Stimulated activated naive CD4-positive, alpha-beta T cell (primary cell): ENCODE data around the gene IFIT5.
"Not testable (repeated sequence)": the region's sequence is repeated elsewhere in the genome, so short reads cannot be mapped to it uniquely, and the experiment has no call there.

Experiments
- DNase-seq, 6 experiments: peaks; one replicate each; lab custom pipeline; 2025; lab: John Stamatoyannopoulos, UW

IFIT5 gene

DNA sequence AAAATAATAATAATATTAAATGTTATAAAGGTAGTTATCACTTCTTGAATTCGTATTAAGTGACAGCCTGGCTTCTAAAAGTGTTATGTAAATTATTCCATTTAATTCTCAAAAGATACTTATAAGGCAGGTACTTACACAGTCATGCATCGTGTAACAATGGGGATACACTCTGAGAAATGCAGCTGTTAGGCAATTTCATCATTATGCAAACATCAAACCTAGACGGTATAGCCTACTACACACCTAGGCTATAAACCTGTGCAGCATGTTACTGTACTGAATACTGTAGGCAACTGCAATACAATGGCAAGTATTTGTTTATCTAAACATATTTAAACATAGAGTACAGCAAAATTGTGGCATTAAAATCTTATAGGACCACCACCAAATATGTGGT is 20.5 kb upstream of the IFIT5 start:
- DNase-seq, result no peak

DNA sequence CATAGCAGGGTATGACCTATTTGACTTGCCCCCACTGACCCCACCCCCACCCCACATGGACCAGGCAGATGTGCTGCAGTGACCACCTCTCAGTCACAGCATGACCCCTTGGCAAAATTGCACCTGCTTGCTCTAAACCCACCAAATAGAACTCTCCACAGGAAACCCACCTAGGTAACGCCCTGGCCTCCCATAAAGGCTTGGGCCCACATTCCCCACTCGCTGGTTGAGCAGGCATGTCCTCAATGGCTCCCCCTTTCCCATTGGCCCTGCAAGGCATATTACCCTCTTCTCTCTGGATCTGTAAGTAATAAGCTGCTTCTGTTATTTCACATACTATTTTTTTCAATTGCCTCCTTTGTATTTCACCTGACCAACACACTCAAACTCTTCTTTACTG is 19.2 kb upstream of the IFIT5 start:
- no peak for DNase-seq

DNA sequence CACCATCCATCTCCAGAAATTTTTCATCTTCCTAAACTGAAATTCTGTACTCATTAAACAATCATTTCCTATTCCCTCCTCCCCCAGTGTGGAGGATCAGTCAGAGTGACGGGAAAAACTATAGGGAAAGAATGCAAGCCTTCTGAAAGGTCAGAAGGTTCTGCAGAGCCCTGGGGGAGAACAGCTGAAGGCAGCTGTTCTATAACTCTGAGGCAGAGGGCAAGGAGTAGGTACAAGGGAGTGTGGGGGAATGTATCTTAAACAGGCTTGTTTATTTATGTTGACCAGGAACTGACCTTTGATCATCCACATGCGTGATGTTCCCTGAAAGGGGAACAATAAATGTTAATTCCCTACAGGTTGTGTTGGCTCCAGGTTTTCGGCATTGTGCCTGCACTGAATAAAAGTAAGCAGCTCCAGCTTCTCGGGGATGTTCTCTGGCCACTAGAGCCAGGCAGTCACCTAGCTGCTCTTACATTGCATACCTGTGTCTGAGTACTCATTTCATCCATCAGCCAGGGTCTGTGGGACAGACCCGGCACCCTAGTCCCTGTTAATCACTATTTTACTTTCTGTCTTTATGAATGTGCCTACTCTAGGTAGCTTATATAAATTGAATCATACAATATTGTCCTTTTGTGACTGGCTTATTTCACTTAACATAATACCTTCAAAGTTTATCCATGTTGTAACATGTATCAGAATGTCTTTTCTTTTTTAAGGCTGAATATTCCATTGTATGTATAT is 16.2 kb upstream of the IFIT5 start:
- DNase-seq, result no peak

DNA sequence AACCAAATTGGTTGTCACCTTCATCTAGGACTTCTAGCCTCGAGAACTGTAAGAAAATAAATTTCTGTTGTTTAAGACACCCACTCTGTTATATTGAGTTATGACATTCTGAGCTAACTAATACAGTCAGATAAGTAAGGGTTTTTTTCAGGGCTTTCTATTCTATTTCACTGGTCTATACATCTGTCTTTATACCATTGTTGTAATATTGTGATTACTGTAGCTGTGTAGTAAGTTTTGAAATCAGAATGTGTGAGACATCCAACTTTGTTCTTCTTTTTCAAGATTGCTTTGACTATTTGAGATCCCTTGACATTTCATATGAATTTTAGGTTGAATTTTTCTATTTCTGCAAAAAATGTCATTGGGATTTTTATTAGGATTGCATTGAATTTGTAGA is 14.4 kb upstream of the IFIT5 start:
- no peak for DNase-seq

DNA sequence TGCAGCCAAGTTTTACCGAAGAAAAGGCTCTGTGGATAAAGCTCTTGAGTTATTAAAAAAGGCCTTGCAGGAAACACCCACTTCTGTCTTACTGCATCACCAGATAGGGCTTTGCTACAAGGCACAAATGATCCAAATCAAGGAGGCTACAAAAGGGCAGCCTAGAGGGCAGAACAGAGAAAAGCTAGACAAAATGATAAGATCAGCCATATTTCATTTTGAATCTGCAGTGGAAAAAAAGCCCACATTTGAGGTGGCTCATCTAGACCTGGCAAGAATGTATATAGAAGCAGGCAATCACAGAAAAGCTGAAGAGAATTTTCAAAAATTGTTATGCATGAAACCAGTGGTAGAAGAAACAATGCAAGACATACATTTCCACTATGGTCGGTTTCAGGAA is 11.3 kb upstream of the IFIT5 start:
- no peak for DNase-seq

DNA sequence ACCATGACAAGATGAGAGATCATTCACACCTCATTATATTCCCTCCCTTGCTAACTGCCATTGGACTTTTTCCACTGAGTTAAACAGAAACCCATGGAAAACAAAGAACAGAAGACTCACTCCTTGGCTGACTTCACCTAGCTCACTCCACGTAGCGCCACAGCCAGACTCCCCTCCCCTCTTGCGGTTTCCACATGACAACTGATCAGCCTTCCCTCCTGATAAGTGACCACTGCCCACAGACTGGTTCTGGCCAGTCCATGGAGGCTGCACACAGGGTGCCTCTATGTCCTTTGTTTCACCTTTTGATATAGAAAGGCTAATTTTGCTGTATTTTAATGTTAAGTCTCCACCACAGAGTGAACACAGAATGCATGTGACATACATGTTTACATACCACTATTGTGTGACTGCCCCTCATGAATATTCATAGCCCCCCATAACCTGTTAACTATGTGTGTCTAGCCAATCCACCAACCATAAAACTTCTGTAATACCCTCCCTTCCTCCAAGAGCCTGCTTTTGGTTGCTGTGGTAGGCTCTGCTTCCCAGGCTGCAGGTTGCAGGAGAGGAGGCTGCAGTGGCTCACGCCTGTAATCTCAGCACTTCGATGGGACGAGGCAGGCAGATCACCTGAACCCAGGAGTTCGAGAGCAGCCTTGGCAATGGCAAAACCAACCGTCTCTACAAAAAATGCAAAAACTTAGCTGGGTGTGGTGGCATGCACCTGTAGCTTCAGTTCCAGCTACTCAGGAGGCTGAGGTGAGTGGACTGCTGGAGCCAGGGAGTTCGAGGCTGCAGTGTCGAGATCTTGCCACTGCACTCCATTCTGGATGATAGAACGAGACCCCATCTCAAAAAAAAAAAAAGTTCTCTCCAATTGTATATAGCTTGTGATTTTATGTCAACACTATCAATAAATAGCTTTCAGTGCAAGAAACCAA is 10.0 kb upstream of the IFIT5 start:
- no peak for DNase-seq

DNA sequence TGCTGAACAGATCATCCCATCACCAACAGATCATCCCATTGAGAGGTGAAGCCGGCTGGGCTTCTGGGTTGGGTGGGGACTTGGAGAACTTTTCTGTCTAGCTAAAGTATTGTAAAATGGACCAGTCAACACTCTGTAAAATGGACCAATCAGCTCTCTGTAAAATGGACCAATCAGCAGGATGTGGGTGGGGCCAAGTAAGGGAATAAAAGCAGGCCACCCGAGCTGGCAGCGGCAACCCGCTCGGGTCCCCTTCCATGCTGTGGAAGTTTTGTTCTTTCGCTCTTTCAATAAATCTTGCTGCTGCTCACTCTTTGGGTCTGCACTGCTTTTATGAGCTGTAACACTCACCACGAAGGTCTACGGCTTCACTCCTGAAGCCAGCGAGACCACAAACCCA is 8.2 kb upstream of the IFIT5 start:
- DNase-seq, result not testable (repeated sequence)

DNA sequence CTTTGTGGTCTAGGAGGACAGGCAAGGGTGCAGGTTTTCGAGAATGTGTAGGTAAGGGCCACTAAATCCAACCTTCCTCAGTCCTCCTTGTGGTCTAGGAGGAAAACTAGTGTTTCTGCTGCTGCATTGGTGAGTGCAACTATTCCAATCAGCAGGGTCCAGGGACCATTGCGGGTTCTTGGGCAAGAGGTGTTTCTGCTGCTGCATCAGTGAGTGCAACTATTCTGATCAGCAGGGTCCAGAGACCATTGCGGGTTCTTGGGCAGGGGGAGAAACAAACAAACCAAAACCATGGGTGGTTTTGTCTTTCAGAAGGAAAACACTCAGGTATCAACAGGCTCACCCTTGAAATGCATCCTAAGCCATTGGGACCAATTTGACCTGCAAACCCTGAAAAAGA is 6.6 kb upstream of the IFIT5 start:
- DNase-seq, result not testable (repeated sequence)

DNA sequence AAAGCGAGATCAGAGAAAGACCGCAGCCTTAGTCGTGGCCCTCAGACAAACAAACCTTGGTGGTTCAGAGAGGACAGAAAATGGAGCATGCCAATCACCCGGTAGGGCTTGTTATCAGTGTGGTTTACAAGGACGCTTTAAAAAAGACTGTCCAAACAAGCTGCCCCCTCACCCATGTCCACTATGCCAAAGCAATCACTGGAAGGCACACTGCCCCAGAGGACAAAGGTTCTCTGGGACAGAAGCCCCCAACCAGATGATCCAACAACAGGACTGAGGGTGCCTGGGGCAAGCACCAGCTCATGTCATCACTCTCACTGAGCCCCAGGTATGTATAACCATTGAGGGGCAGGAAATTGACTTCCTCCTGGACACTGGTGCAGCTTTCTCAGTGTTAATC is 5.1 kb upstream of the IFIT5 start:
- not testable (repeated sequence) for DNase-seq

DNA sequence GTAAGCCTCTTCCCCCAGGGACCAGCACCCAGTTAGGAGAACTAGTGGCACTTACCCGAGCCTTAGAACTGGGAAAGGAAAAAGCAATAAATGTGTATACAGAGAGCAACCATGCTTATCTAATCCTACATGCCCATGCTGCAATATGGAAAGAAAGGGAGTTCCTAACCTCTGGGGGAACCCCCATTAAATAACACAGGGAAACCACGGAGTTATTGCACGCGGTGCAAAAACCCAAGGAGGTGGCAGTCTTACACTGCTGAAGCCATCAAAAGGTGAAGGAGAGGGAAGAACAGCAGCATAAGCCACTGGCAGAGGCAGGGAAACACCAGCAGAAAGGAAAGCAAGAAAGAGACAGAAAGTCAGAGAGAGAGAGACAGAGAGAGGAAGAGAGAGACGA is 3.8 kb upstream of the IFIT5 start:
- not testable (repeated sequence) for DNase-seq

DNA sequence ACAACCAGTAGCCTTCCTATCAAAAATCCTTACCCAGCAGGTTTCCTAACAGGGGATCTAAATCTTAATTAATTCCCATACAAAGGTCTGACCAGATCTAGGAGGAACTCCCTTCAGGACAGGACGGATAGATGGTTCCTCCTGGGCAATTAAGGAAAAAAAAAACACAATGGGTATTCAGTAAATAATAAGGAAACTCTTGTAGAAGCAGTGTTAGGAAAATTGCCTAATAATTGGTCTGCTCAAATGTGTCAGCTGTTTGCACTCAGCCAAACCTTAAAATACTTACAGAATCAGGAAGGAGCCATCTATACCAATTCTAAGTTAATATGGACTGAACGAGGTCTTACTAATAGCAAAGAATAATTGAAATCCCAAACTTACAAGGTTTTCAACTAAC is 3.2 kb upstream of the IFIT5 start:
- DNase-seq, result not testable (repeated sequence)

DNA sequence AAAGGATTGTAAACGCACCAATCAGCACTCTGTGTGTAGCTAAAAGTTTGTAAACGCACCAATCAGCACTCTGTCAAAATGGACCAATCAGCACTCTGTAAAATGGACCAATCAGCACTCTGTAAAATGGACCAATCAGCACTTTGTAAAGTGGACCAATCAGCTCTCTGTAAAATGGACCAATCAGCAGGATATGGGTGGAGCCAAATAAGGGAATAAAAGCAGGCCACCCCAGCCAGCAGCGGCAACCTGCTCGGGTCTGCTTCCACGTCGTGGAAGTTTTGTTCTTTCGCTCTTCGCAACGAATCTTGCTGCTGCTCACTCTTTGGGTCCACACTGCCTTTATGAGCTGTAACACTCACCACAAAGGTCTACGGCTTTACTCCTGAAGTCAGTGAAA is 2.1 kb upstream of the IFIT5 start:
- DNase-seq, result peak; percentile 20 to 76 (median 52)

DNA sequence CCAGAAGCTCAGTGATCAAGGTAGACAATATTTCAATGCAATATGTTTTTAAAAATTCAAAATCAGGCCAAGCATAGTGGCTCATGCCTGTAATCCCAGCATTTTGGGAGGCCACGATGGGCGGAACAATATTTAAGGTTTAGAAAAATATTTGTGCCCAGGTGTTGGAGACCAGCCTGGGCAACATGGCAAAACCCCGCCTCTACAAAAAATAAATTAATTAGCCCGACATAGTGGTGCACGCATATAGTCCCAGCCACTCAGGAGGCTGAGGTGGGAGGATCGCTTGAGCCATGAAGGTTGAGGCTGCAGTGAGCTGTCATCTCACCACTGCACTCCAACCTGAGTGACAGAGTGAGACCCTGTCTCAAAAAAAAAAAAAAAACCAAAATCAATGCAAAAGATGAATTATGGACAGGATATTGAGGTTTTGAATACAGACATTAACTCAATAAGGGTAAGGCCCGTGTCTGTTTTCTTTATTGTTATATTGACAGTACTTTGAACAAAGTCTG is 913 bp upstream of the IFIT5 start:
- DNase-seq, result no peak

DNA sequence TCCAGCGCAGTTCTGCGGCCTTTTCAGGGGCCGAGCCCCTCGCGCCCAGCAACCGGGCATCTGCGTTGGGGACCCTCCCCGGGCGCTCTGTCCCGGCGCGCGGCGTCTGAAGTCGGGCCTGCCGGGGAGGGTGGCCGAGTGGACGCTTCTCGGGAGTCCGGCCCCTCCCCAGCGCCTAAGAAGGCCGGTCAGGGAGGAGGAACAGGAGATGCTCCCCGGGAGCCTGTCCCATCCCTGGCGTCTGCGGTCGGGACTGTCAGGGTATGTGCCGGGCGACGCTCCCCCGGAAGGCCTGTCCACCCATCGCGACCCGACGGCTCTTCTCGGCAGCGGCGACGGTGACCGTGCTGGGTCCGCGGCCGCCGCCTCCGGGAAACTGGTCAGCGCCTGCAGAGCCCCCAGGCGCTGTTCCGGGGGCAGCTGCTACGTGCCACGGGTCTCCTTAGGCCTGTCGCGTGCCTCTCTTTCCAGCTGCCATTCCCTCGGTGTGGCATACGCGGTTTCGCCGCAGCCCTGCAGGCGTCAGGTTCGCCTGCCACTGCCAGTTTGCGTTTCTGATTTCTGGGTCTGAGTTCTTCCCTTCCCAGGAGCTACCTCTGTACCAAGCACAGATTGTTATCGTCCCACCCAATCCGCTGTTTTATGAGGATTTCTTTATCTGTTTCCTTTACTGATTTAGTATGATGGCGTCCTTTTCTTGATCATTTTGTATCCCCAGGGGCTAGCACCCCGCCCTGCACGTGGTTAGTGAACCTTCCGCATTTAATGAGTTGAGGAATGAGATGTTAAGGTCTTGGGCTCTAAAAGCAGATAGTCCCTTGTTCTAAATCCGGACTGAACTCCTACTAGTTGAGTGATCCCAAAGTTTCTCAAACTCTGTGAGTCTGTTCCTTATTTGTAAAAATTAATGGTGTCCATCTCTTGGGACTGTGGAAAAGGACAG is 782 bp downstream of the IFIT5 start:
- peak; percentile 24 to 75 (median 52) for DNase-seq

DNA sequence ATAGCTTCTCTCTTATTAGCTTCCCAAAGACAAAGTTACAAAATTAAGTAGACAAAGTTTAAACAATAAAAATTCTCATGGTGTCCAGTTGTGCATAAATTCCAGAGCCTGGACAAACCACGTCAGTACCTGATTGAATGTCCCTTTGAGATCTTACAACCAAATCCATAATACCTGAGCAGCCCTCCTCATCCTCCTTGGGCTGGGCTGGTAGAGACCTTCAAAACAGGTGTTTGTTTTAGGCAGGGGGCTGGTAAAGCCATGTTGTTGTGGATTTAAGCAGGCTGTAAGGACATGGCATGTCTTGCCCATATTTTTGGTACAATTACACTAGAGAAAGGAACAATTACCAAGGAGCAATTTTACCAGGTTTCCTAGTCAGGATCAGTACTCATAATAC is 2.1 kb downstream of the IFIT5 start:
- no peak for DNase-seq

DNA sequence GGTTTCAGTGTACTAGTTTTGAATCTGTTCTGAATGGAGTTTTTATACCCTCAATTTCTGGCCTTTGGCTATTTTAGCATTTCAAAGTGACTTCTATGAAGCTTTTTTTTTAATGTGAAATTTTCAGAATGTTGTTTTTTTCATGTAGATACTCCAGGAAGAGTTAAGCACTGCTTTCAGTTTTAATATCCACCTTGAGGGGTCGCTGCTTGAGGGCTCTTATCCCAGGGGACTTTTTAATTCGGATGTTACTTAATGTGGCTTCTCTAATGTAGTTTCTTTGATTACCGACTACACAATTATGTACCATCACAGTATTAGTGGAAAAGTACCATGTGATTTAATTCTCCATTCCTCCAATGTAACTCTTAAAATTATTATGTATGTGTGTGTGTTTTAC is 5.2 kb downstream of the IFIT5 start:
- DNase-seq, result peak in 1 of 6 experiments; percentile 1

DNA sequence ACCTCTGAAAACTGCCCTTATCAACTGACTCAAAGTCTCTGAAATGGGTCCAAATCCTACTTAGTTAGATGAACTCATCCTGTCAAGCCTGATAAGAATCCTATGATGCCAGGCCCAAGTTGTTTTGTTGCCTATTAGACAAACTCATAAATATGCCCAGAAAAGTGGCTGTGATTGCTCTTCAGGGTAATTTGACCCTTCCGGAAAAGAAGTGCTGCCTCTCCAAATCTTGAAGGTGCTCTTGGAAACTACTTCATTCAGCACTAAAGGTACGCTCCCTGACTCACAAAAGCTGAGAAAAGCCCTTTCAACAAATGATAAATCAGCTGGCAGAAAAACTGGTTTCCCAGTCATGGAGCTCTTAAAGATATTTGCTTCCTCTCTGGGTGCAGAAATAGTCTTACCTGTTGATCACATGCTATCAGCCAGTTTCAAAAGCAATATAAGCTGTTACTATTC is 6.7 kb downstream of the IFIT5 start:
- no peak for DNase-seq

DNA sequence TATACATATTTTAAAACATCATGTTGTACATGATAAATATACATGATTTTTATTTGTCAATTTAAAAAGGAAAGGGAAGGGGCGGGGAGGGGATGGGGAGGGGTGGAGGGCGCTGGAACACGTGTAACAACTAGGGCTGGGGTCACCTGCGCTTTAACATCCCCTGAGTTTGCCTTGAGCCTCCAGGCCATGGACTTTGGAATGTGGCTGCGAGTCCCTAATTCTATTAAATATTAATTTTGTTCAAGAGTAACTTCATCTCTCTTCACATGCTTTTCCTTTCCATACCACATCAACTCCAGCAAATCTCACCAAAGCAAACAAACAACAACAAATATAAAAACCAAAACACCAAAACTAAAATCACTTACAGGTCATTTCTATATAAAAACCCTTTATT is 10.6 kb downstream of the IFIT5 start:
- no peak for DNase-seq

DNA sequence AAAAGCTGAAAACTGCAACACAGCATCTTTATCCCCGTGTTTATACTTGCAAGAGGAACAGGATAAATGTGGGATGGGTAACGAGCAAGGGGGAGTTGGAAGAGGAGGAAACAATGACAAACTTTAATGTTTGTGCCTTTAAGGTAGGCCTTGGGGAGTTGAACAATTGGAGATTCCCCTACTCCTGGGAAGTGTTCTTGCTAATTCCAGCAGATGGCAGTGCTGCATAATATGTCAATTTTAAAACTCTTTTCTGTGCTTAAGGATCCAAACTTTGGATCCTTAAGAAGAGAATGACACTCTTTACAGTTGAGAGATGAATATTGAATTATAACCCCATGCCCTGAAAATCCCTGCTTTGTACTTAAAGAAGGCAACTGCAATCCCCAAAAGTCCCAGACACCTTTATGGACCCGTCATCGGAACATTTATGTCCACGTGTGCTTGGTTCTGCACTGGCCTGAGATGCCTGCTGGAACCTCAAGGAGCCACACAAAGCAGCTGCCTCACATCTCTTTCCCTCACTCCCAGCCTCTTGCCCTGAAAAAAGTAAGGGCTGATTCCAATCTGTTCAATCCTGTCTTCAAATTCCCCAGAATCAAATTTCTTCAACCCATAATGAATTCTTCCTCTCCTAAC is 12.0 kb downstream of the IFIT5 start:
- DNase-seq, result peak in 2 of 6 experiments; percentile 21 to 29

DNA sequence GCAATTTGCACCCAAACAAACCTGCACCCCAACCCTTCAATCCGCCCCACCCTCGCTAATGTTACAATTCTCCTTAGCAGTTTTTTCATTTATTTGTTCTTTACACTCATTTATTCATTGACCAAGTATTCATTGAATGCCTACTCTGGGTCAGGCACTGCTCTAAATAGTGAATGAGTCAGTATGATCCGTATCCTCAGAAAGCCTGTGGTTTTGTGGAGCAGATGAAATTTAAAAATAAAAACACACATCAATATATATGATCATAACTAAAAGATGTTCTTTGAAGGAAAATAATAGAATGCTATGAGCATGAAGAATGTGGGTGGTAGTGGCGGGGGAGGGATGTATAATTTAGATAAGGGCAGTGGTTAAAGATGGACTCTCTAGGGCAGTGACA is 13.3 kb downstream of the IFIT5 start:
- no peak for DNase-seq

DNA sequence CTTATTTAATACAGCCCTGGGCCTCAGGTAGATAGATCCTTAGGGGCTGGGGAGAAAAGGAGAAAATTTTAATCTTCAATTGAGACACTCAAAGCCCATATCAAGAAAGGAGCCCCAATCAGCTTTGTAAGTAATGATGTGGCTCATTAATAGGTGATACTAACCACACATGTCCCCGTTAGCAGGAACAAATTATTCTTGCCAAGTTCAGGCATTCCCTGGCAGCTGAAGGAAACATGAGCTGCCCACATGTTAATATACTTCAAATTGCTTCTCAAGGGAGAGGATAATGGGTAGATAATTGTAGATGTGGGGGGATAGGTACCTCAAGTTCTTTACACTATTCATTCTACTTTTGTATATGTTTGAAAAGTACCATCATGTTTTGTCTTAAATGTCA is 14.5 kb downstream of the IFIT5 start:
- DNase-seq, result no peak
